ENCODE data around the gene GDI1. TPM values are rescaled to one million over a fixed set of nuclear protein-coding genes. Genes with fewer than 3 reads are reported as not detected.

GDI1 gene
- total and polyA plus RNA-seq, 2 of the 4 experiments (the other 2 are of a cell fraction) = 113 to 291 TPM

DNA sequence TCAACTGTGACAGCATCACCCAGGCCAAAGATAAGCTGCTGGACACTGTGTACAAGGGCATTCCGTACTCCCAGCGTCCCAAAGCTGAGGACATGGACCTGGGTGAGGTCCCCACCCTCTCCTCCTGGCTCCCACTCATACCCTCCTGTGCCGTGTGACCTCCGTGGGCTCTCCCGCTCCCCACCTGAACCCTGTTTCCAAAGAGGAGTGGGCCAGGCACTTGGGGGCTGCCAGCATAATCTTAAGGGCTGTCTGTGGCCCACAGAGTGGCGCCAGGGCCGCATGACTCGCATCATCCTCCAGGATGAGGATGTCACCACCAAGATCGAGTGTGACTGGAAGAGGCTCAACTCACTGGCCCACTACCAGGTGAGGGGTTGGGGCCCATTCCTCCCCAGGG, 32.2 kb downstream of the GDI1 start:
- H3K27ac ChIP-seq (ENCODE audit: insufficient read depth, low read length) = no peak overlapping the region
- TF ChIP-seq RCOR1 (IDR thresholded peaks at IDR 0.05; ENCODE audit: insufficient replicate concordance, low read length) (no peak), MAFK (IDR thresholded peaks at IDR 0.05; ENCODE audit: low read depth, low read length) (no peak), MXI1 (IDR thresholded peaks at IDR 0.05; ENCODE audit: borderline replicate concordance, low read depth, low read length) (no peak), NFE2L2 (IDR thresholded peaks at IDR 0.05; ENCODE audit: low read depth, low read length) (no peak), POLR2A (IDR thresholded peaks at IDR 0.05; ENCODE audit: low read depth, low read length) (no peak), BHLHE40 (IDR thresholded peaks at IDR 0.05; ENCODE audit: low read depth, low read length) (no peak), MAZ (IDR thresholded peaks at IDR 0.05; ENCODE audit: borderline replicate concordance, low read depth, low read length) (no peak), SMC3 (IDR thresholded peaks at IDR 0.05; ENCODE audit: low read depth, low read length) (no peak), RFX5 (IDR thresholded peaks at IDR 0.05; ENCODE audit: low read depth, low read length) (no peak), FOS (IDR thresholded peaks at IDR 0.05; ENCODE audit: low read depth, low read length) (no peak), CEBPB (IDR thresholded peaks at IDR 0.05; ENCODE audit: low read depth, low read length) (no peak), CHD1 (IDR thresholded peaks at IDR 0.05; ENCODE audit: low read depth, low read length) (no peak), RAD21 (IDR thresholded peaks at IDR 0.05; ENCODE audit: low read length) (no peak)
- TF ChIP-seq, protein P1, sequence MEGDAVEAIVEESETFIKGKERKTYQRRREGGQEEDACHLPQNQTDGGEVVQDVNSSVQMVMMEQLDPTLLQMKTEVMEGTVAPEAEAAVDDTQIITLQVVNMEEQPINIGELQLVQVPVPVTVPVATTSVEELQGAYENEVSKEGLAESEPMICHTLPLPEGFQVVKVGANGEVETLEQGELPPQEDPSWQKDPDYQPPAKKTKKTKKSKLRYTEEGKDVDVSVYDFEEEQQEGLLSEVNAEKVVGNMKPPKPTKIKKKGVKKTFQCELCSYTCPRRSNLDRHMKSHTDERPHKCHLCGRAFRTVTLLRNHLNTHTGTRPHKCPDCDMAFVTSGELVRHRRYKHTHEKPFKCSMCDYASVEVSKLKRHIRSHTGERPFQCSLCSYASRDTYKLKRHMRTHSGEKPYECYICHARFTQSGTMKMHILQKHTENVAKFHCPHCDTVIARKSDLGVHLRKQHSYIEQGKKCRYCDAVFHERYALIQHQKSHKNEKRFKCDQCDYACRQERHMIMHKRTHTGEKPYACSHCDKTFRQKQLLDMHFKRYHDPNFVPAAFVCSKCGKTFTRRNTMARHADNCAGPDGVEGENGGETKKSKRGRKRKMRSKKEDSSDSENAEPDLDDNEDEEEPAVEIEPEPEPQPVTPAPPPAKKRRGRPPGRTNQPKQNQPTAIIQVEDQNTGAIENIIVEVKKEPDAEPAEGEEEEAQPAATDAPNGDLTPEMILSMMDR (conservative IDR thresholded peaks at IDR 0.05; ENCODE audit: low read depth, low read length) = no peak
- TF ChIP-seq, protein P2, sequence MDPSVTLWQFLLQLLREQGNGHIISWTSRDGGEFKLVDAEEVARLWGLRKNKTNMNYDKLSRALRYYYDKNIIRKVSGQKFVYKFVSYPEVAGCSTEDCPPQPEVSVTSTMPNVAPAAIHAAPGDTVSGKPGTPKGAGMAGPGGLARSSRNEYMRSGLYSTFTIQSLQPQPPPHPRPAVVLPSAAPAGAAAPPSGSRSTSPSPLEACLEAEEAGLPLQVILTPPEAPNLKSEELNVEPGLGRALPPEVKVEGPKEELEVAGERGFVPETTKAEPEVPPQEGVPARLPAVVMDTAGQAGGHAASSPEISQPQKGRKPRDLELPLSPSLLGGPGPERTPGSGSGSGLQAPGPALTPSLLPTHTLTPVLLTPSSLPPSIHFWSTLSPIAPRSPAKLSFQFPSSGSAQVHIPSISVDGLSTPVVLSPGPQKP (IDR thresholded peaks at IDR 0.05; ENCODE audit: borderline replicate concordance, low read depth, low read length) = no peak
- TF ChIP-seq, protein P3, sequence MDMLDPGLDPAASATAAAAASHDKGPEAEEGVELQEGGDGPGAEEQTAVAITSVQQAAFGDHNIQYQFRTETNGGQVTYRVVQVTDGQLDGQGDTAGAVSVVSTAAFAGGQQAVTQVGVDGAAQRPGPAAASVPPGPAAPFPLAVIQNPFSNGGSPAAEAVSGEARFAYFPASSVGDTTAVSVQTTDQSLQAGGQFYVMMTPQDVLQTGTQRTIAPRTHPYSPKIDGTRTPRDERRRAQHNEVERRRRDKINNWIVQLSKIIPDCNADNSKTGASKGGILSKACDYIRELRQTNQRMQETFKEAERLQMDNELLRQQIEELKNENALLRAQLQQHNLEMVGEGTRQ (IDR thresholded peaks at IDR 0.05; ENCODE audit: low read depth, low read length) = no peak
- no peak overlapping the region for H4K8ac ChIP-seq (ENCODE audit: low read depth in 2 of 2, low read length in 2 of 2)
- no peak overlapping the region for H3K18ac ChIP-seq (ENCODE audit: low read depth, low read length)
- H3K9me1 ChIP-seq (ENCODE audit: insufficient read depth, low read length) = no peaks in the 10 kb centered on the region
- no peak overlapping the region for H3K4me2 ChIP-seq (ENCODE audit: low read depth, low read length)
- no peak overlapping the region for H3K4ac ChIP-seq (ENCODE audit: low read depth, low read length)
- no peak overlapping the region for H3K56ac ChIP-seq (ENCODE audit: extremely low read depth, insufficient read depth, low read length)
- H2BK120ac ChIP-seq (ENCODE audit: low read depth, low read length) = no peak overlapping the region
- no peaks in the 10 kb centered on the region for H3K4me1 ChIP-seq (ENCODE audit: control insufficient read depth, insufficient read depth, low read length)
- H2BK5ac ChIP-seq (ENCODE audit: low read depth, low read length, poor library complexity, severe bottlenecking) = no peak overlapping the region
- intact Hi-C loops (cut with micrococcal nuclease) (no loop called here), in situ Hi-C loops (cut with MboI; ENCODE audit: low sequenced_read_pairs) (no loop called here), dilution Hi-C loops (cut with HindIII; ENCODE audit: low sequenced_read_pairs, unreplicated experiment) (no loop called here)
- H3K14ac ChIP-seq (replicated peaks; ENCODE audit: low read depth, low read length) = no peak overlapping the region
- H4K91ac ChIP-seq (ENCODE audit: insufficient read depth, low read depth, low read length) = no peak overlapping the region
- peaks cover 2% of the 10 kb centered on the region; the same call in 1 of the 2 replicates for H3K9me3 ChIP-seq (ENCODE audit: control insufficient read depth, insufficient read depth, low read length)
- H2AK5ac ChIP-seq (ENCODE audit: low read depth, low read length) = no peak overlapping the region
- no CpG with 5 or more reads among the region's 9 CpGs for WGBS, 2 experiments (ENCODE audit: extremely low coverage in 2 of 2, insufficient read length in 1 of 2)
- no peak overlapping the region for H2AK9ac ChIP-seq (replicated peaks; ENCODE audit: low read depth, low read length, poor library complexity)
- ChIA-PET CTCF (no interaction called here), POLR2A (ENCODE audit: unreplicated experiment) (no interaction called here)
- peaks cover 77% of the 10 kb centered on the region for H3K36me3 ChIP-seq (ENCODE audit: control insufficient read depth, insufficient read depth, low read length)
- no peak overlapping the region for H3K23ac ChIP-seq (ENCODE audit: low read depth, low read length)
- H2AFZ ChIP-seq (replicated peaks; ENCODE audit: low read length, poor library complexity) = no peak overlapping the region
- H4K20me1 ChIP-seq (ENCODE audit: insufficient read depth, low read length) = no peaks in the 10 kb centered on the region; the same call in 1 of the 2 replicates
- H3K4me3 ChIP-seq (ENCODE audit: insufficient read depth, low read depth, low read length) = no peak overlapping the region
- DNase-seq (no peak), ATAC-seq (ENCODE audit: low read depth) (no peak)
- H2BK20ac ChIP-seq (ENCODE audit: low read depth, low read length) = no peak overlapping the region
- H4K5ac ChIP-seq (ENCODE audit: low read depth, low read length) = no peak overlapping the region
- H3K9ac ChIP-seq (ENCODE audit: low read depth, low read length) = no peak overlapping the region
- no peaks in the 10 kb centered on the region for H3K79me1 ChIP-seq (ENCODE audit: low read depth in 1 of 2, low read length in 2 of 2)
- H2BK15ac ChIP-seq (ENCODE audit: low read depth, low read length) = no peak overlapping the region
- BruUV-seq (replicated peaks) = no TSS peak
- no peaks in the 10 kb centered on the region for H3K27me3 ChIP-seq (ENCODE audit: control insufficient read depth, insufficient read depth, low read length)
